ENCODE data around the gene ZDHHC3.

ZDHHC3 gene

DNA sequence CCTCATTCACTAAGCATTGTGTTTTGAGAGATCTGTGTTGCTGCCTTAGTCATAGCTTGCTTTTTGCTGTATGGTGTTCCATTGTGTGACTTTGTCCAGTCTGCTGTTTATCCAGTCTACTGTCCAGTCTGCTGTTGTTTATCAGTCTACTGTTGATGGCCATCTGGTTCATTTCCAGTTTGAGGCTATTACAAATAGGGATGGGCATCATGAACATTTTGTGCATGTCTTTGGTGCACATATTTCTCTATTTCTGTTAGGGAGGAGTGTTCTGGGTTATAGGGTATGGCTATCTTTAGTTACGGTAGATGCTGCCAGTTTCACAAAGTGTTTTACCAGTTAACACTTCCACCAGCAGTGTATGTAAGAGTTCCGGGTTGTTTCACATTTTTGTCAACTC lies 27.9 kb upstream of the ZDHHC3 start:
- Histone ChIP-seq H3K9ac (ENCODE audit: low read depth, low read length) (no peak overlapping the region), H3K9me3 (ENCODE audit: control insufficient read depth, insufficient read depth, low read length) (peaks cover 5% of the 10 kb centered on the region), H3K36me3 (ENCODE audit: insufficient read depth, low read length) (peaks cover 32% of the 10 kb centered on the region), H3K4me1 (ENCODE audit: insufficient read depth, low read length) (no peaks in the 10 kb centered on the region)

DNA sequence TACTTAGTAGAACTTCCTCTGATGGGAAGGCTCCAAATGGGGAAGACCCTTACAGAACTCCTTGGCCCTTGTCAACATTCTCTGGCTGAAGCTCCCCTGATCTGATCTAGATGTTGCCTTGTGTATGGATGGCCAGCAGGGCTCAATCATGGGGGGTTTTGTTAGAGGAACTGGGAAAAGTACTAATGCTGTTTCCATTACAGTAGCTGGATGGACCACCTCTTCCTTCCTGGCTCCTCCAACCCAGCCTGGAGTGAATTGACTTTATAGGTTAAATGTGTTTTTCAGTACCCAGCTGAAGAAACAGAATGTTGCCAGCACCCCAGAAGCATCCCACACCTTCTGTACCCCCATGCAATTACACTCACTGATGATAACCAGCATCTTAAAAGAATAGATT lies 27.4 kb upstream of the ZDHHC3 start:
- Histone ChIP-seq H3K4me1 (ENCODE audit: insufficient read depth, low read length) (no peaks in the 10 kb centered on the region), H3K9ac (ENCODE audit: low read depth, low read length) (no peak overlapping the region), H3K36me3 (ENCODE audit: insufficient read depth, low read length) (peaks cover 32% of the 10 kb centered on the region), H3K9me3 (ENCODE audit: control insufficient read depth, insufficient read depth, low read length) (peaks cover 5% of the 10 kb centered on the region)

DNA sequence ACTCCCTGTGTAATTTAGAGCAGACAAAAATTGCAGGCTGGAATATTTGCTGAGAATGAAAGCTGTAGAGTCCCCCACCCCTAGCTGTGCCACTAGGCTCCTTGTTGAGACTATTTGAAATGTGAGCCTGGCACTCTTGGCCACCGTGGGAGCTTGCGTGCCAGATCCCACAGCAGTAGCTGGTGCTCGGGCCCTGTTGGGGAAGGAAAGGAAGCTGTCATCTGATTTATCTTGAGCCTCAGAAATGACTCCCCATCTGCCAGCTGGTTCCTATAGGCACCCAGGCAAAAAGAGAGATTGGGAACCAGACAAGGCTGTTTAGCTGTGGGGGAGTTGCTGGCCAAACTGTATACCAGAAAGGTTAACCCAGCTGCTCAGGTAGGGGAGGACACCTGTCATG lies 26.7 kb upstream of the ZDHHC3 start:
- Histone ChIP-seq H3K4me1 (ENCODE audit: insufficient read depth, low read length) (no peaks in the 10 kb centered on the region), H3K9me3 (ENCODE audit: control insufficient read depth, insufficient read depth, low read length) (peaks cover 5% of the 10 kb centered on the region), H3K9ac (ENCODE audit: low read depth, low read length) (no peak overlapping the region), H3K36me3 (ENCODE audit: insufficient read depth, low read length) (peaks cover 26% of the 10 kb centered on the region)

DNA sequence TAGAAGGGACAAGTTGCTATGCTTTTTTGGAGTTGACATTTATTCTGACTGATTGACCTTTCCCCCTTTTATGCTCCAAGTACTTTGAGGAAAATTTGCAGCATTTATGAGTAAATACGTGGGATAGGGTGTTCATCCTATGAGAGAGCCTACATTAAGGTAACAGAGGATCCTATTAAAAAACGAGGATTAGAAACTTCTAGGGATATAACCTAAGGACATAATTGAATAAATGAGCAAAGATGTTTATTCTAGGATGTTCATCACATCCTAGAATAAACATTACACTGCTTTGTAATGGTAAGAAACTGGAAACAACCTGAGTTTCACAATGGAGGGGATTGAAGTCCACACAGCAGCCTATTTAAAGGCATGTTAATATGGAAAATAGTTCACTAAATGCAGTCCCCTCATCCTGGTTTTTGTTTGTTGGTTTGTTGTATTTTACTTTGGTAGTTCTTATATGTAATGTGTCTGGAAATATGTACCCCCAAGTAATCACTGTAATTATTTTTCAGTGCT lies 26.2 kb upstream of the ZDHHC3 start:
- no peak overlapping the region for H3K9ac ChIP-seq (ENCODE audit: low read depth, low read length)
- no peaks in the 10 kb centered on the region for H3K4me1 ChIP-seq (ENCODE audit: insufficient read depth, low read length)
- H3K9me3 ChIP-seq (ENCODE audit: control insufficient read depth, insufficient read depth, low read length): peaks cover 5% of the 10 kb centered on the region
- H3K36me3 ChIP-seq (ENCODE audit: insufficient read depth, low read length): peaks cover 30% of the 10 kb centered on the region

DNA sequence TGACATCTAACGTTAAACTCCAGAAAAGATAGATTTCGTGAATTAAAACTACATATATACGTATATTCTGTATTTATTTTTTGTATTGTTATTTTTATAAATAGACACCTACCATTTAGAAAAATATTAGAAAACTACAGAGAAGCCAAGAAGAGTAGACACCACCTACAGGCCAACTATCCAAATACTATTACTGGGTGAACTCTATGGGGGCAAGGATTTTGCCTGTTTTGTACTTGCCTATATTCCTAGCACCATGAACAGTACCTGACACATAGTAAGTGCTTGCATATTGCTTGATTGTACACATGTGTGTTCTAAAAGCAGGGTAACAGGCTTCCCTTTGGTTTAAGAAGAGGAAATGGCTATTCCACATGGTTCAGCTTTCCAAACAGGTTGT lies 25.8 kb upstream of the ZDHHC3 start:
- Histone ChIP-seq H3K4me1 (ENCODE audit: insufficient read depth, low read length) (no peaks in the 10 kb centered on the region), H3K36me3 (ENCODE audit: insufficient read depth, low read length) (peaks cover 30% of the 10 kb centered on the region), H3K9me3 (ENCODE audit: control insufficient read depth, insufficient read depth, low read length) (peaks cover 5% of the 10 kb centered on the region), H3K9ac (ENCODE audit: low read depth, low read length) (no peak overlapping the region)

DNA sequence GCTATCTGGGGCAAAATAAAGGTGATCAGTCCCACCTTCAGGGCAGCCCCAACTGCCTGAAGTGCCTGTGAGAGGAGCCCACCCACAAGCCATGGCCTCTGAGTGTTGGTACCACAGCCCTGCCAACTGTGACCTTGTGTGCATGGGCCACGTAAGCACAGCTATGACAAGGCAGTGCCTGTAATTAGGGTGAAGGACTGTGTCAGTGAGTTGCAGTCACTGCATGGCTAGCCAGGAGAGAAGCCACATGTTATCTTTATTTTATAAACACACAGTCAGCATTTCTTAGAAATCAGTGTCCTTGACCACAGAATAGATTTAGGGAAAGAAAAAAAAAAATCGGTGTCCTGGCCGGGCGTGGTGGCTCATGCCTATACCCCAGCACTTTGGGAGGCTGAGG lies 24.8 kb upstream of the ZDHHC3 start:
- no peaks in the 10 kb centered on the region for H3K4me1 ChIP-seq (ENCODE audit: insufficient read depth, low read length)

DNA sequence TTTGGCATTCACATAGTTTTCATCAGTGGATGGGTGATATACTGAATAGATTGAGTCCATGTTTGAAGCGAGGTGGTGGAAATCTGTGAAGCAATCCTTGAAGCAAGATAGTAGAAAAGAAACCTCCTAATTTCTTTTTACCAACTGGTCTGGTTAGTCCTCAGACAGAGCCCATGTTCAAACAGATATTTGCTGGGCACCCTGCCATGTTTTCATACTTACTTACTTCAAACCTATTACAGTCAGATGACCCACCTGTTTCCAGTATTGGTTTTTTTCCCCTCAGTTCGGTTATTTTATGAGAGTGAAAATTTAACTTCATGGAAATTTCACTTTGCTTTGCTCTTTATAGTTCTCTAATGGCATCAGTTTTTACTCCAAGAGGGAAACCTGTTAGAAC lies 23.8 kb upstream of the ZDHHC3 start:
- H3K9ac ChIP-seq (ENCODE audit: low read depth, low read length): no peak overlapping the region
- H3K4me1 ChIP-seq (ENCODE audit: insufficient read depth, low read length): no peaks in the 10 kb centered on the region
- peaks cover 5% of the 10 kb centered on the region for H3K9me3 ChIP-seq (ENCODE audit: control insufficient read depth, insufficient read depth, low read length)
- peaks cover 24% of the 10 kb centered on the region for H3K36me3 ChIP-seq (ENCODE audit: insufficient read depth, low read length)

More for the DNA sequence above, 24.8 kb upstream of the ZDHHC3 start:
- H3K9ac ChIP-seq (ENCODE audit: low read depth, low read length): no peak overlapping the region
- H3K9me3 ChIP-seq (ENCODE audit: control insufficient read depth, insufficient read depth, low read length): peaks cover 5% of the 10 kb centered on the region
- peaks cover 33% of the 10 kb centered on the region for H3K36me3 ChIP-seq (ENCODE audit: insufficient read depth, low read length)

DNA sequence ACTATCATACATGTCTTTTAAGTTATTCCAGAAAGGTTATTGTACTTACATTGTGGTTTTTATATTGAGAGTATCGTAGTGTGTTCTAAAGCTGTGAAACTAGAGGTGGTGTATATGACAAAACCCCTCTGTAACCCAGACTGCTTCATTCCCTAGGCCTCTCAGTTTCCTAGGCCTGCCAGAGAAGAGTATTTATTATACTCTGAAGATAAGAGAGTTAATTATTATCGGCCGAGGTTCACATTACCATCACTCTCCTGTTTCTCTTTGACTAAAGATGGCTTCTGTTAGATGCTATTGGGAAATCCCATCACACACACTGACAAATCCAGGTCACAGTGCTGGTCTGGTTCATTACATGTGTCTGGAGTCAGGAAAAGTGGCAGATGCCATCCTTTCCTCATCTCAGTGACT lies 20.6 kb upstream of the ZDHHC3 start:
- no peak overlapping the region for H3K9ac ChIP-seq (ENCODE audit: low read depth, low read length)
- H3K9me3 ChIP-seq (ENCODE audit: control insufficient read depth, insufficient read depth, low read length): no peaks in the 10 kb centered on the region
- H3K4me1 ChIP-seq (ENCODE audit: insufficient read depth, low read length): peaks cover 14% of the 10 kb centered on the region
- peaks cover 14% of the 10 kb centered on the region for H3K36me3 ChIP-seq (ENCODE audit: insufficient read depth, low read length)

DNA sequence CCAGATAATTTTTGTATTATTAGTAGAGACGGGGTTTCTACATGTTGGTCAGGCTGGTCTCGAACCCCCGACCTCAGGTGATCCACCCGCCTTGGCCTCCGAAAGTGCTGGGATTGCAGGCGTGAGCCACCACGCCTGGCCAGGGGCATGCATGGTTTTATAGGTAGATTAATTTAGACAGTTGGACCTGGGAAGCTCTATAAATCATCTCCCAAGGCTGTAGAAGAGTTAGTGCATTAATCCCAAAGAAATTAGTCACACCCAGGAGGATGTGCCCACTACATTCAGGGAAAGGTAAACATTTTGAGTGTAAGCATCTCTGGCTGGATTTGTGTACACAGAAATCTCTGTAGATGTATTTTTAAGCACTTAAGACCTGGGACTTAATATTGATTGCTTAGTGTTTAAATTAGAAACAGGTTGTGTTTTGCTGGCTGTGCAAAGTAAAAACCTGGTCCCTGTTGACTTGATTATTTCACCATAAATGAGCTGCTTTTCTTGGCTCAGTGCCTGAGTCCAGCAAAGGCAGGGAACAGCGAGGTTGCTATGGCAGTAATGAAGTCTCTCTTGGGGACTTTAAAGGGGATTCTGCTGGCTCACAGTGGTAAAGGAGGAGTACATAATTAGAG lies 19.3 kb upstream of the ZDHHC3 start:
- peaks cover 14% of the 10 kb centered on the region for H3K4me1 ChIP-seq (ENCODE audit: insufficient read depth, low read length)
- no peaks in the 10 kb centered on the region for H3K9me3 ChIP-seq (ENCODE audit: control insufficient read depth, insufficient read depth, low read length)
- no peak overlapping the region for H3K9ac ChIP-seq (ENCODE audit: low read depth, low read length)
- H3K36me3 ChIP-seq (ENCODE audit: insufficient read depth, low read length): peaks cover 11% of the 10 kb centered on the region

DNA sequence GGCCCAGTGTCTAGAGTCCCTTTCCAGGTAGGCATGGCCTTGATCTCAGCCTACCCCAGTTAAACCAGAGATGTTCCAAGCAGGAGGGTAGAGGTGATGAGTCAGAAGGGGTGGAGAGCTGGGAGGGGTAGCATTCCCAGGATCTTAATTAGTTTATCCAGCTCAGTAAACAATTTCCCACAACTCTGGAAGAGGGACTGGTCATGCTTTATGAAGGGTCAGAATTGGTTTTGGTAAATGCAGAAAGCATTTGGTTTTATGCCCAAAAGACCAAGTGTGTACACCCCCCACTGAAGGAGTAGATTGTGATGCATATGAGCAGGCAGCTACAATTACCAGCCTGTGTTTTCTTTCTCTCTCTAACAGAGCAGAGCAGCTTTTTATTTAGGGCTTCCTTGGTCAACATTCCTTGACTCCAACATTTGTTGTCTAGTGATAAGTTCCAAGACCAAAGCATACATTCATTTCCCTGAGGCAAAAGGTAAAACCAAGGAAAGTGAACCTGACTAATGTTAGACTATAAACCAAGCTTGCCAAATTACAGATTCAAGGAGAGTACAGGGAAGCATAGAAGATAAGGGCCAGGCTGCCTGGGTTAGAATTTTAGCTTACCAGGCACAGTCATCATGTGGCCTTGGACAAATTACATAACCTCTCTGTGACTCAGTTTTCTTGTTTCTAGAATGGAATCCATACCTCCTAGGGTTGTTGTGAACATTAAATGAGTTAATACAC lies 17.7 kb upstream of the ZDHHC3 start:
- Histone ChIP-seq H3K36me3 (ENCODE audit: insufficient read depth, low read length) (peaks cover 15% of the 10 kb centered on the region), H3K9ac (ENCODE audit: low read depth, low read length) (no peak overlapping the region), H3K9me3 (ENCODE audit: control insufficient read depth, insufficient read depth, low read length) (no peaks in the 10 kb centered on the region), H3K4me1 (ENCODE audit: insufficient read depth, low read length) (peaks cover 25% of the 10 kb centered on the region)

DNA sequence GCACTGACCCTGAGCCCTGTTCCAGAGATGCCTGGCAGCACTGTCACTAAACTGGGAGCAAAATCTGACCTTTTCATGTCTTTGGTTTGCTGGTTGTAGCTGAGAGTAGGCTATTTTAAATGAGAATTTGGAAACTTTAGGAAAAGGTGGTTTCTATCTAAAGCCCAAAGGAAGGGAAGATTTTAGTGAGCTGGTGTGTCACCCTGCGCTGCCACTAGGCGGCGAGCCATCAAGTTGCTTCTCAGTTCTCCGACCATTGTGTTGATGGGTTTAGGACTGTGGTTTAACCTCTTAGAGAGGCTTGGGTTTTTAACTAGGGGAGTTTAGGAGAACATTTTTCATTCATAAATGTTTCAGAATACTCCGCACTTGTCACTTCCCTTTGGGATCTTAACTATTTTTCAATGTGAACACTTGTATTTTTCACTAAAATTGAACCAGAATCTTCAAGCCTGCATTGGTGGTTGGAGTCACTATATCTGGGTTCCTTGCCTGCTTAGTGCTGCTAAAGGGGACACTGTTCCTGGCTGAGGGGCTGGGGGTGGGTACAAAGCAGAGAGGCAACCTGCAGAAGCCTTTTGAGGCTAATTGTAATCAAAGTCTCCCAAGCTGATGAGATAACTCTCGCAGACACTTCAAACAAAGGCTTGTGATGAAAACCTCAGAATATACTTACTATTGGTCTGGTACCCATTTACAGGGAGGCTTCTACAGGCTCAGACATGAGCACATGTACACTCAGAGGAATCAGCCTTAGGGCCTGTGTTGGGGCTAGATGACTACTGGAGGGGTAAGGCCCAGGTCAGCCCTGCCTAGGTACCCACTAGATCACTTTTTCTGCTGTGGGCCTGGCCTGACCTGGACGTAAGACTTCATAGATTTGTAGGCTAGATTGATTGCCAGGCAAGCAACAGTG lies 16.8 kb upstream of the ZDHHC3 start:
- Histone ChIP-seq H3K4me1 (ENCODE audit: insufficient read depth, low read length) (peaks cover 33% of the 10 kb centered on the region), H3K36me3 (ENCODE audit: insufficient read depth, low read length) (peaks cover 15% of the 10 kb centered on the region), H3K9ac (ENCODE audit: low read depth, low read length) (no peak overlapping the region), H3K9me3 (ENCODE audit: control insufficient read depth, insufficient read depth, low read length) (no peaks in the 10 kb centered on the region)

DNA sequence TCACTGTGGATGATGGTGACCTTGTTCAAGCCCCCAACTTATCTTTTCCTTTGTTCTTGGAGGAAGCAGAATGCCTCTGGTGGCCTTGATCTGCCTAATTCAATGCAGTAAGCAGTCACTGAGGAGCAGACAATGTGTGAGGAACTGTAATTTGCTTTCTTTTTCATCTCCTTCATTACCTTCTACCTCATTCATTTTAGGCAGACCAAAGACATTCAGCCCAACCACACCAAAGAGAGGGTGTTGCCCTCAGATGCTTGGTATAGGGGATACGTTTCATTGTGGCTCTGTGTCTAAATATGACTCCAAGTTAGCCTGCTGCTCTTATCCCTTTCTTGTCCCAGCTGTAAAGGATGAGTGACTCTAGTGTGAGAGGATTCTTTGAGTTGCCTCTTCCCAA lies 15.4 kb upstream of the ZDHHC3 start:
- H3K9ac ChIP-seq (ENCODE audit: low read depth, low read length): no peak overlapping the region
- no peaks in the 10 kb centered on the region for H3K9me3 ChIP-seq (ENCODE audit: control insufficient read depth, insufficient read depth, low read length)
- H3K36me3 ChIP-seq (ENCODE audit: insufficient read depth, low read length): peaks cover 6% of the 10 kb centered on the region
- peaks cover 33% of the 10 kb centered on the region for H3K4me1 ChIP-seq (ENCODE audit: insufficient read depth, low read length)

DNA sequence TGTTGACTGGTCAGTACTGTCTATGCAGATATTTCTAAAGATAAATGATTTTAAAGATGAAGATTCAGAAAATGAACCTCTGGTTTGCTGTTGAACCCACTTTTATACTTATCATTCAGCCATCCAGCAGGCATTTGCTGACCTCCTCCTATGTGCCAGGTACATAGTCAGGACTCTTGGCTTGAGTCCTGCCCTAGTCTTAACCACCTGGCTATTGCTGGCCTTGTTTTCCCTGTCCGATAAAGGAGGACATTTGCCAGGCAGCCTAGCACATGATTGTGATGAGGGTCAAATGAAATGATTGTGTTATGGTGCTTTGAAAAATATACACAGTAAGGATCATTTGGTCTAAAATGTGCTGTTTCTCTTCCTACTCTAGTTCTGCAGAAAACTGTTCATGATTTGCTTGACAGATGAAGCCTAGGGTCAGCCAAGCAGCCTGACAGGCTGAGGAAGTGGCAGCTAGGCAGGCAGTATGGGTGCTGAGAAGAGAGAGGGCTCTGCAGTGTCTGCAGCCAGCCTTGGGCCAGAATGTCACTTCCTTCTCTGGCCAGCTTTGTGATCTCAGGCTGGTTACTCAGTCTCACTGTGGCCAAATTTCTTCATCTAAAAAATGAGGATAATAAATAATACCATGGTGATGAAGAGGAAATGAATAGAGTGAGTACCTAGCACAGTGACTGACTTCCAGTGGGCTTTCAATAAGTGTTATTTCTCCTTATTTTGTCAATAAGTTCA lies 13.8 kb upstream of the ZDHHC3 start:
- Histone ChIP-seq H3K36me3 (ENCODE audit: insufficient read depth, low read length) (peaks cover 6% of the 10 kb centered on the region), H3K9ac (ENCODE audit: low read depth, low read length) (no peak overlapping the region), H3K4me1 (ENCODE audit: insufficient read depth, low read length) (peaks cover 33% of the 10 kb centered on the region), H3K9me3 (ENCODE audit: control insufficient read depth, insufficient read depth, low read length) (no peaks in the 10 kb centered on the region)

DNA sequence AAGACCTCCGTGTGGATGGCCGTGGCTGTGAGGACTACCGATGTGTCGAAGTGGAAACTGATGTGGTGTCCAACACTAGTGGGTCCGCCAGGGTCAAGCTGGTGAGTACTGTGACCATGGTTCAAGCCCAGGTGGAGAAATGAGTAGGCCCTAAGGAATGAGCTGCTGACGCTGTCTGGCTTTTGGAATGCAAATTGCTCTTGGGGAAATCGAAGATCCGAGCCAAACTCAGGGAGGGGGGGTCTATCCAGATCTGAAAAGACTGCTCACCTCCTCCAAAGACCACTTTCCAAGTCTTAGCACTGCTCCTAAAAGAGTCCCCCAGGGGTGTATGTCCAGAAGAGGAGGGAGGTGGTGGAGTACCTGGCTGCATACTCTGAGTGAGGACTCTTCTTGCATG lies 13.2 kb upstream of the ZDHHC3 start:
- no peaks in the 10 kb centered on the region for H3K9me3 ChIP-seq (ENCODE audit: control insufficient read depth, insufficient read depth, low read length)
- peaks cover 6% of the 10 kb centered on the region for H3K36me3 ChIP-seq (ENCODE audit: insufficient read depth, low read length)
- H3K4me1 ChIP-seq (ENCODE audit: insufficient read depth, low read length): peaks cover 33% of the 10 kb centered on the region
- H3K9ac ChIP-seq (ENCODE audit: low read depth, low read length): no peak overlapping the region

Measured in ES-I3 (cell line).